ENCODE results near the gene ABCC8.

DNA sequence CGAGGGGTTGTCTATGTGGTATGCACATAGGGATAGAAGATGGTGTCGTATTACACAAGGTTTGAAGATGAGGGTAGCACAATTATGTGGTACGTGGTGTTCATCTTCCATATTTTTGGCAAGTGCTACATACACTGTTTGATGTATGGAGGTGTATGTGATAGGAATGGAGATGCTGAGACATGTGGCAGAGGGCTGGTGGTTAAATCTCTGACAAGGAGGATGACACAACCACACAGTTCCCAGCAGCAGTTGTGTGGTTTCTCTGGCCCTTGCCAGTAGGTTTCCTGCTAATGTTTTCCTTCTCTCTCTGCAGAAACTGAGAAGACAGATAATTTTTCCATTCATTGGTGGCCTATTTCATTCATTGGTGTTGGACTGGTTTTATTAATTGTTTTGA is 108.1 kb downstream of the ABCC8 start:
- TF ChIP-seq CTCF (IDR thresholded peaks at IDR 0.05) = no peak
- TF ChIP-seq POLR2AphosphoS5 (IDR thresholded peaks at IDR 0.05) = no peak
- TF ChIP-seq POLR2A (IDR thresholded peaks at IDR 0.05) = no peak
